NCI-H2196 (cell line): ENCODE results near the gene PRAMEF20.
"Not testable (repeated sequence)": the region's sequence is repeated elsewhere in the genome, so short reads cannot be mapped to it uniquely, and the experiment has no call there.

Experiments
- DNase-seq: peaks from one replicate; lab custom pipeline; 2025; ENCODE audit not compliant: unreplicated experiment; lab: John Stamatoyannopoulos, UW

Gene PRAMEF20

GRCh38 chr1:13410150-13410549 is at the start of gene PRAMEF20:
Gene PRAMEF20 (plus strand): TSS chr1:13410450. CDS start chr1:13416355, 5,905 bp downstream.
- DNase-seq = not testable (repeated sequence)

GRCh38 chr1:13362364-13362763 is 47.9 kb upstream of the PRAMEF20 start:
- not testable (repeated sequence) for DNase-seq

GRCh38 chr1:13364928-13365327 is 45.3 kb upstream of the PRAMEF20 start:
- DNase-seq = not testable (repeated sequence)

- not testable (repeated sequence) for DNase-seq
Observed at GRCh38 chr1:13366536-13366935, 43.7 kb upstream of the PRAMEF20 start.

GRCh38 chr1:13368544-13368943 is 41.7 kb upstream of the PRAMEF20 start:
- DNase-seq = not testable (repeated sequence)

DNA sequence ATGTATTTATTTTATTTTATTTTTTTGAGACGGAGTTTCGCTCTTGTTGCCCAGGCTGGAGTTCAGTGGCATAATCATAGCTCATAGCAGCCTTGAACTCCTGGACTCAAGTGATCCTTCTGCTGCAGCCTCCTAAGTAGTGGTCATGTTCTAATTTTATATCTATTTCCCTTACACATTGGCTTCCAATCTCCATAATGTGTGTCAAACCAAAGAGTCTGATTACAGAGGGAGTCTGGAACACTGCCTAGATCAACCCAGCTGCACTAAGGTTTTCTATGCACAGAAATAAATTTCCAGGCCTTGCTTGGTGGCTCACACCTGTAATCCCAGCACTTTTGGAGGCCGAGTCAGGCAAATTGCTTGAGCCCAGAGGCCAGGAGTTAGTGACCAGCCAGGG is 31.3 kb upstream of the PRAMEF20 start:
- not testable (repeated sequence) for DNase-seq

DNA sequence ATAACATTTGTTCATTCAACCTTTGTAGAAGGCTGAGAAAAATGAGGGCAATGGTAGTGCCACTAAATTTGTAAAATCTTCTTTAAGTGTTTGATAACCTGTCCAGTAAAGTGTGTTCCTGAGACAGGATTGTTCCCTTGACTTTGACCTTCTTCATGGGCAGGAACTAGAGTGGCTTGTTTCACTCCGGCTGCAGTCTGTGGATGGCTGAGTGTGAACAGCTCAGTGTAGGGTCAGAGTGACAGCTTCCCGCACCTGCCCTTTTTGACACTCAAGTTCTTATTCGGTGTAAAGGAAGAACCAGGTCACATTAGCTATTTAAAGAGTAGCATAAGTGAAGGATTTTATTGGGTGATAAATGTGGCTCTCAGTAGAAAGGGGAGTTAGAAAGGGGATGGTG is 29.9 kb upstream of the PRAMEF20 start:
- not testable (repeated sequence) for DNase-seq

GRCh38 chr1:13389332-13389731 is 20.9 kb upstream of the PRAMEF20 start, which contains the start of gene PRAMEF17:
Gene PRAMEF17 (plus strand): TSS chr1:13389632. CDS start chr1:13389658, 26 bp downstream.
- not testable (repeated sequence) for DNase-seq

- DNase-seq = not testable (repeated sequence)
Observed at GRCh38 chr1:13393004-13393403, 17.2 kb upstream of the PRAMEF20 start.

DNA sequence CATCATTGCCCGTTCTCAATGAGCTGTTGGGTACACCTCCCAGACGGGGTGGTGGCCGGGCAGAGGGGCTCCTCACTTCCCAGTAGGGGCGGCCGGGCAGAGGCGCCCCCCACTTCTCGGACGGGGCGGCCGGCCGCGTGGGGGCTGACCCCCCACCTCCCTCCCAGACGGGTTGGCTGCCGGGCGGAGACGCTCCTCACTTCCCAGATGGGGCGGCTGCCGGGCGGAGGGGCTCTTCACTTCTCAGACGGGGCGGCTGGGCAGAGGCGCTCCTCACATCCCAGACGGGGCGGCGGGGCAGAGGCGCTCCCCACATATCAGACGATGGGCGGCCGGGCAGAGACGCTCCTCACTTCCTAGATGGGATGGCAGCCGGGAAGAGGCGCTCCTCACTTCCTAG is 15.5 kb upstream of the PRAMEF20 start:
- not testable (repeated sequence) for DNase-seq

DNA sequence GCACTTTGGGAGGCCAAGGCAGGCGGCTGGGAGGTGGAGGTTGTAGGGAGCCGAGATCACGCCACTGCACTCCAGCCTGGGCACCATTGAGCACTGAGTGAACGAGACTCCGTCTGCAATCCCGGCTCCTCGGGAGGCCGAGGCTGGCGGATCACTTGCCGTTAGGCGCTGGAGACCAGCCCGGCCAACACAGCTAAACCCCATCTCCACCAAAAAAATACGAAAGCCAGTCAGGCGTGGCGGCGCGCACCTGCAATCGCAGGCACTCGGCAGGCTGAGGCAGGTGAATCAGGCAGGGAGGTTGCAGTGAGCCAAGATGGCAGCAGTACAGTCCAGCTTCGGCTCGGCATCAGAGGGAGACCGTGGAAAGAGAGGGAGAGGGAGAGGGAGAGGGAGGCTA is 14.9 kb upstream of the PRAMEF20 start:
- DNase-seq = not testable (repeated sequence)

DNA sequence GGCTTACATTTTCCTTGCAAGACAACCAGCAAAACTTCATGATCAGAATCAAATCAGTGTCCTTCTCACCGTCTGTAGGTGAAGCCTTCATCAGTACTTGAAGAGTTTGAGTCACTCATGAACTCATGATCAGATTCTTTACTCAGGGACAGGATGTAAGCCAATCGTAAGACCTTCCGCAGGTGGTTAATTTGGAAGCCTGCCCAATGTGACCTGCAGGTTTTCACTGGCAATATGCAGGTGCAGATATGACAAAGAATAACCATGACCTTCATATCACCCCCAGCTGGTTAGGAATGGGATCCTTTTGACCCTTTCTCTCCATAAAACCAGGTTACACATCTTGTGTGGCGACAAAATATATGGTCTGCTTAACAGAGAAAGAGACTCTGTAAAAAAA is 2.4 kb upstream of the PRAMEF20 start:
- DNase-seq = no peak

DNA sequence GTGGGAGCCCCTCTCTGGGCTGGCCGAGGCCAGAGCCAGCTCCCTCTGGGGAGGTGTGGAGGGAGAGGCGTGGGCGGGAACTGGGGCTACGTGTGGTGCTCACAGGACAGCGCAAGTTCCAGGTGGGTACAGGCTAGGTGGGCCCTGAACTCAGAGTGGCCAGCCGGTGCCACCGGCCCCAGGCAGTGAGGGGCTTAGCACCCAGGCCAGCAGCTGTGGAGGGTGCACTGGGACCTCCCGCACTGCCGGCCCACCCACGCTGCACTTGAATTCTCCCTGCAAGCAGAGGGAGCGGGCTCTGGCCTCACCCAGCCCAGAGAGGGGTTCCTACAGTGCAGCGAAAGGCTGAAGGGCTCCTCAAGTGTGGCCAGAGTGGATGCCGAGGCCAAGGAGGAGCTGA is 20.2 kb downstream of the PRAMEF20 start:
- DNase-seq = no peak

- no peak for DNase-seq
Observed at GRCh38 chr1:13432251-13432650, 22.0 kb downstream of the PRAMEF20 start.

GRCh38 chr1:13433694-13434358 is 23.6 kb downstream of the PRAMEF20 start:
- not testable (repeated sequence) for DNase-seq

- DNase-seq = no peak
Observed at GRCh38 chr1:13435458-13435857, 25.2 kb downstream of the PRAMEF20 start.

DNA sequence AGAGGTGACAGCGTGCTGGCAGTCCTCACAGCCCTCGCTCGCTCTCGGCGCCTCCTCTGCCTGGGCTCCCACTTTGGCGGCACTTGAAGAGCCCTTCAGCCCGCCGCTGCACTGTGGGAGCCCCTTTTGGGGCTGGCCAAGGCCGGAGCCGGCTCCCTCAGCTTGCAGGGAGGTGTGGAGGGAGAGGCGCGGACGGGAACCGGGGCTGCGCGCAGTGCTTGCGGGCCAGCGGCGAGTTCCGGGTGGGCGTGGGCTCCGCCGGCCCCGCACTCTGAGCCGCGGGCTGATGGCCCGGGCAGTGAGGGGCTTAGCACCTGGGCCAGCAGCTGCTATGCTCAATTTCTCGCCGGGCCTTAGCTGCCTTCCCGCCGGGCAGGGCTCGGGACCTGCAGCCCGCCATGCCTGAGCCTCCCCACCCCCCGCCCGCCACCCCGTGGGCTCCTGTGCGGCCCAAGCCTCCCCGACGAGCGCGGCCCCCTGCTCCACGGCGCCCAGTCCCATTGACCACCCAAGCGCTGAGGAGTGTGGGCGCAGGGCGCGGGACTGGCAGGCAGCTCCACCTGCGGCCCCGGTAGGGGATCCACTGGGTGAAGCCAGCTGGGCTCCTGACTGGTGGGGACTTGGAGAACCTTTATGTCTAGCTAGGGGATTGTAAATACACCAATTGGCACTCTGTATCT is 29.0 kb downstream of the PRAMEF20 start:
- DNase-seq = not testable (repeated sequence)

- no peak for DNase-seq
Observed at GRCh38 chr1:13443335-13443979, 33.2 kb downstream of the PRAMEF20 start.

- no peak for DNase-seq
Observed at GRCh38 chr1:13450204-13450603, 40.0 kb downstream of the PRAMEF20 start.

DNA sequence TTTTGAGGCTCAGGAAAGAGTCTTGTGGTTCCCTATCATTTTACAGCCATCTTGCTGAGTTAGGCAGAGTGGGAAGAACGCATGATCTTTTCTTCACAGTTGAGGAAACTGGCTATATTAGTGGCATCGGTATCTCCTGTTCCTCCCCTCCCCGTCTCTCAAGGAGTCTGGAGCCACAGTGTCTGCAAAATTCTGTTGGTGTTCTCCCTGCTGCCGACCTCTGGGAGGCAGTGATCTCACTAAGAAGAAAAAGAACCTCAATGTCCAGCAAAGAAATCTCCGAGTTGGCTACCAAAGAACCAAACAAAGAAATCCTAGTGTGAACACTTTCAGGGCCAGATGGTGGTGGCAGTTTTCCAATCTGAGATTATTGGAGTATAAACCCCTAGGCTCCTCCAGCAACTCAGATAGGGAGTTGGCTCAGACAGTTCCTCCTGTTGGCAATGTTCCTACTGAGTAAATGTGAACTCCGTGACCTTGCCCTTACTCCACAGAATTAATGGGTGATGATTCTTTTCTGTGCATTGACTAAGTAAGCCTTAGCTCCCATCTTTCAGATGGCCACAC is 41.2 kb downstream of the PRAMEF20 start:
- DNase-seq = no peak

DNA sequence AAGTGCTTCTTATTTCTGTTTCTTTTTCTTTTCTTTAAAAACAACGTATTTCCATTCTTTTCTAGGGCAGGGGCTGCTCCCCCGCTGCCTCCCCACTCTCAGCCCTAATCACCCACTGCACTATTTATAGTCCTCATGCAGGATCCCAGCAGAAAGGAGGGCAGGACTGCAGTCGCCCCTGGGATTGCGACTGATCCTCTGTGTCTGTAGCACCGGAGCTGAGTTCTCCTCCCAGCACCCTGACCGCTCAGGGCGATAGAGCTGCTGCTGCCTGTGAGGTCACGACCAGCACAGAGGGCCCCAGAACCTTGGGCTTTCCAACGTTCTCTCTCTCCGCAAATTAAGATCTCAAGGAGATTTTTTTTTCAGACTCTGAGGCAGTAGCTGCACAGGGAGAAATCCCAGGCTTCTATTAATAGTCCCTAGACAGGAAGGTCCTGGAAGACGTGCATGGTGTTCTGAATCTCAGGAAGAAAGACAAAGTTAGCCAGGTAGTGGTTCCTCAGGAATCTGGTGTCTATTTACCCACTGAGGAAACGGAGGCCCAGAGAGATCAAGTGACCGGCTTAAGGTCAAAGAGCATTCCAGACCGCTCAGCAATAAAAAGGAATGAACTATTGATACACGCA is 46.8 kb downstream of the PRAMEF20 start:
- DNase-seq = no peak
